T-helper 22 cell (primary cell): ENCODE data around the gene SRGAP3.

ENCODE experiments used
- DNase-seq: peaks from one replicate; pipeline ENCODE4 v3.0.0-alpha.2; 2020; ENCODE audit warnings: low read depth

Gene SRGAP3

GRCh38 chr3:9080163-9080562 is 169.3 kb downstream of the SRGAP3 start:
- no peak for DNase-seq

DNA sequence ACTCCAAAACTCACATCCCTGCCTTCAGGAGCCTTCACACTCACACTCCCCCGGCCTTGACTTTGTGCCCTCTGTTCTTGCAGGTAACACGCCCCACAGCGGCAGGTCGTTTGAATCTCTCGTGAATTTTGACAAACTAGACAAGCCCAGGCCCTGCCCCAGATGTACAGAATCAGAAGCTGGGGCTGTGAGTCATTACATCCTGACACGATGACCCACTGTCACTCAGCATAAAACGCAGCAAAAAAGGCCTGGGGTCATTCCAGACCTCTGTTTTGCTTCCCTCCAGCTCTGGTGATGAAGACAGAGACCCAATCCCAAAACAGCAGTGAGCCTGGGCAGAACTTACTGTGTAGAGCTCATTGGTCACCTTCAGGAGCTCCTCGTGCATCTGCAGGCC is 169.8 kb downstream of the SRGAP3 start:
- DNase-seq, result no peak

GRCh38 chr3:9078561-9079240 is 170.7 kb downstream of the SRGAP3 start:
- DNase-seq, result no peak

DNA sequence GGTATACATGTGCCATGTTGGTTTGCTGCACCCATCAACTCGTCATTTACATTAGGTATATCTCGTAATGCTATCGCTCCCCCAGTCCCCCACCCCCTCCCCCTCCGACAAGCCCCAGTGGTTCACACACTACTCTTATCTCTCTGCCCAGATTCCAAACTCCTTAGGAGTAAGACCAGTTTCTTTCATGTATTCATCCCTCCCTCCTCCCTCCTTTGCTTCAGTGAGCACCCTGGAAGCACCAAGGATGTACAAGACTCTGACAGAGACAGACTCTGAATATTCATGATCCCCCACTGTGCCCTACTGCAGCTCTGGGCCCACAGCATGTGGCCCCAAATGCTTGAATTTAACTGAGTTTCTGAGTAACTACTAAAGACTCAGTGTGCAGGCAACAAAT is 172.4 kb downstream of the SRGAP3 start:
- no peak for DNase-seq

DNA sequence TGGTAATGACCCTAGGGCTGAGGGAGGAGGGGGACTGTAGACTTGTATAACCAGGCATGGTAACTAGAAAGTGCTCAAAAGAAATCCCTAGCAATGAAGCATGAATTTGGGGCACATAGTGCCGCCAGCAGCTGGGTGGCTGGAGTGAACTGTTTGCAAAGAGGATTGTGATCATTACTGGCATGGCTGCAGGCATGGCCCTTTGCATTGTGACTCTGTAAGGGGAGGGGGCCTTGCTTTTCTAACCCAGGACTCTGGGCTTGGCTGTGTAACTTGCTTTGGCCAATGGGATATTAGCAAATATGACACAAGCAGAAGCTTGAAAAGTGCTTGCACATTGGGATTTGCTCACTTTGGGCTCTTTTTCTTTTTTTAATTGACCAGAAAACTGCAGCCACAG is 173.7 kb downstream of the SRGAP3 start:
- DNase-seq, result no peak

DNA sequence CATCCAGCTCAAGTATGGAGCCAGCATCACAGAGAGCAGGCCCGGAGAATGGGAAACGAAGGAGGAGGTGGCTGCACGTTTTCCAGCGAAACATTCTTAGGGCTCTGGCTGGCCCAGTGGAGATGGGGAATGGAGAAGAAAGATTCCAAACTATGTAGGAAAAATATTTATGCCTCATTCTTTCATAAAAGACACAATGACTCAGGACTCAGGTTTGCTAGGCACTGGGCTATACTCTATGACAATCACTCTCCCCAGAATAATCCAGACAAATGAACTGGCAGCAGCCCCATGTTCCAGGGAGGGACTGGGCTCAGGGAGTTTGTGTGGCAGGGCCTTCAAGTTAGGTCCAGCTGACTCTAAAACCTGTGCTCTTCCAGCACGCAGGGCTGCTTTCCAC is 175.4 kb downstream of the SRGAP3 start:
- no peak for DNase-seq

- no peak for DNase-seq
Measured at GRCh38 chr3:9072667-9073009, 176.8 kb downstream of the SRGAP3 start.

GRCh38 chr3:9071936-9072666 is 177.3 kb downstream of the SRGAP3 start:
- no peak for DNase-seq

GRCh38 chr3:9070961-9071360 is 178.5 kb downstream of the SRGAP3 start:
- DNase-seq, result no peak

DNA sequence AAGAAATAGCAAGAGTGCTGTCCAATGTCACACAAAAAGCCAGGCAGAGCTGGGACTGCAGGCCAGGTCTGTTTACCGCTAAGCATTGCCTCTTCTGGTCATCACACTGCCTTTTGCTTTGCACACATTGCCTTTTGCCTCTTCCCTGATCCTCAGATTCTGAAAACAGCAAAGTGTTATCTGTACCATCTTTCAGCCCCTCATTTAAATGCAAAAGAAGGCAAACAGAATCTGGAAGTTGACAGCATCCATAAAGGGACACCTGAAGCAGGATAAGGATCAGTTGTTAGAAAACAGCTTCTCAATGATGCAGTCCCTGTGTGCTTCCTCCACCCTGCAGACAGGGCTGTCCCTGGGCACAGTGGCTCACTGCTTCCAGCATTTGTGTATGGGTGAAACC is 179.5 kb downstream of the SRGAP3 start:
- DNase-seq, result no peak

DNA sequence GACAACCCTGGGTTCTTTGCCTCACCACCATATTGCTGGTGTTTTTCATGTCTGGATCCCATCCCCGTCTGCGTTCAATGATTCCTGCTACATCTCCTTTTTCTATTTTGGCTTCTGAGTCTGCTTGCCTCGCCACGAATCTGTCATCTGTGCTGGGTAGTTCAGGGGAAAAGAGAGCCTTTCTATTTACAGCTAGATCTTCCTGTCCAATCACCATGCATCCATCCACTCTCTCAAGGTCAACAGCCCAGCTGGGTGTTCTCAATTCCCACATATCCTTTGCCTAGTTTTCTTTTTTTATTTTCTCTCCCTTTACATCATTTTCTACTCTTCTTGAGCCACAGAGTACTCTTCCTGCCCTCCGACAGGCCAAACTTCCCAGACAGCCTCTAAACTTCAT is 181.4 kb downstream of the SRGAP3 start:
- no peak for DNase-seq

GRCh38 chr3:9067352-9067975 is 182.0 kb downstream of the SRGAP3 start:
- DNase-seq, result no peak

DNA sequence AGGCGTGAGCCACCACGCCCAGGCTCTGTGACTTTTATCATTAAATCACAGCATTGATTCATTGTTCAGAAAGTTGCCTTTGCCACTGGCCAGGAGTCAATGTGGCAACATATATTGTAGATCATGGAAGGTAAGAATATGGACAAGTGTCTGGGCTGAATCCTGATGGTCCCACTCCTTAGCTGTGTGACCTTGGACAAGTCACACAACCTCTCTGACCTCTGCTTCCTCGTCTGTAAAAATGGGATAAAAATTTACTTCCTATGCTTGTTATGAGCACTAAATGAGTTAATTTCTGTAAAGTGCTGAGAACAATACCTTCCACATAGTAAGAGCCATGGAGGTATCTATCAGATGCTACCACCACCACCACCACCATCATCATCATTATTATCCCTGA is 182.7 kb downstream of the SRGAP3 start:
- no peak for DNase-seq

GRCh38 chr3:9066141-9066540 is 183.3 kb downstream of the SRGAP3 start:
- DNase-seq, result no peak

DNA sequence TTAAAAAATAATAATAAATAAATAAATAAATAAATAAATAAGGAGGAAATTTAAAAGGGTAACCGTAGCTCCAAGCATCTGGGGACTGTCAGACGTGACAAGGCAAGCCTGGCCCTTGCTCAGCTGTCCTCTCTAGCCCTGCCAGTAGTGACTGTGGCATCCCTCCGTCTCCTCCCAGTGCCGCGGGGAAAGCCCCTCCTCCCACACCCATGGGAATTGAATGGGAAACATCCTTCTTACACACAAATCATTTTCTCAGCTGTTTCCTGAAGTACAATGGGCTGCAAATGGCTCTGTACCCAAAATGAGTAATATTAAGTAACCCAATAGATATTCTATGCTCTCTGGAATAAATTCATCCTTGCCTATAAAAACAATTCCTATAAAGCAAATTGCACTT is 184.6 kb downstream of the SRGAP3 start:
- DNase-seq, result no peak

- DNase-seq, result no peak
Measured at GRCh38 chr3:9064251-9064650, 185.2 kb downstream of the SRGAP3 start.

DNA sequence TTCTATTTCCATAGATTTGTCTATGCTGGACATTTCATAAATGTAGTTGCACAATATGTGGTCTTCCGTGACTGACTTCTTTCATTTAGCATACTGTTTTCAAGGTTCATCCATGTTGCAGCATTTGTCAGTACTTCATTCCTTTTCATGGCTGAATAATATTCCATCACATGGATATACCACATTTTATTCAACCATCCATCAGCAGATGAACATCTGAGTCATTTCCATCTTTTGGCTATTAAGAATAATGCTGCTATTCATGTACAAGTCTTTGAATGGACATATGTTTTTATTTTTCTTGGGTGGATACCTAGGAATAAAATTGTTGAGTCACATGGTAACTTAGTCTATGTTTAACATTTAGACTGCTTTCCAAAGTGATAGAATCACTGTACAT is 186.9 kb downstream of the SRGAP3 start:
- no peak for DNase-seq

- DNase-seq, result no peak
Measured at GRCh38 chr3:9061634-9062033, 187.8 kb downstream of the SRGAP3 start.

DNA sequence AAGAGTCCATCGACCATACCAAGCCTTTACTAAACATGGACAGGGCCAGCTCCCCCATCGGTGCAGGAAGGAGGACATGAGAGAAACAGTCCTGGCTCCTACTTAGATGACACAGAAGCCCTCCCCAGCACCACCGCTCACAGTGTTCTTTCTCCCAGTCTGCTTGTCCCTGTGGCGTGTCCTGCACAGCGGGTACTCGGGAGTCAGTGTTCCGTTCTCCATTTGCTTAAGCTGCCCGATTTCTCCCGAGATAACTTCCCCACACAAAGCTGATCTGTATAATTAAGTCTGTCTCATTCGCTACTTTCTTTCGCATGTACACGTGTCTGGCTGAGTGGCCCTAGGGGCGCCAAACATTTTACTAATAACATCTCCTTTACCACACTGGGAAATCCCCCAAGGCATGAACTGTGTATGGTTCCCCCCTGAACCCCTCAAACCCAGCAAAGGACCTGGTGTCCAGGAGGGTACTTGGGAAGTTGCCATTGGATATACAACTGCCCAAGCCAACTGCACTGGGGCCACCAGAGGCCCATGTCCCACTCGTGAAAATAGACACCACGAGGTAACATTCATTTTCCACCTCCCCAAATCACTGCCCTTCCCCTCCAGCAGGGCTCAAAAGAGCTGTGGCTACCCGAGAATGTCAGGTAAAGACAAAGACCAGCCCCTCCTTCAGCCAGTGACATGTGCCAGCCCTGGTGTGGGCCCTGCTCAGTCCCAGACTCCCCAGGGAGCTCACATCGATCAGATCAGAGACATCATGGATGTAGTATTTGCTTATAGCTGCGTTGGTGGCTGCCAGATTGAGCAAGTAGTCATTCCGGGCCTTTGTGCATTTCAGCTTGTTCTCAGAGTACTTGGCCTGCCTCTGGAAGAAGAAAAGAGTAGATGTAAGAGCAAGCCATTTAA is 189.7 kb downstream of the SRGAP3 start:
- DNase-seq, result no peak

GRCh38 chr3:9056581-9056980 is 192.9 kb downstream of the SRGAP3 start:
- DNase-seq, result no peak

DNA sequence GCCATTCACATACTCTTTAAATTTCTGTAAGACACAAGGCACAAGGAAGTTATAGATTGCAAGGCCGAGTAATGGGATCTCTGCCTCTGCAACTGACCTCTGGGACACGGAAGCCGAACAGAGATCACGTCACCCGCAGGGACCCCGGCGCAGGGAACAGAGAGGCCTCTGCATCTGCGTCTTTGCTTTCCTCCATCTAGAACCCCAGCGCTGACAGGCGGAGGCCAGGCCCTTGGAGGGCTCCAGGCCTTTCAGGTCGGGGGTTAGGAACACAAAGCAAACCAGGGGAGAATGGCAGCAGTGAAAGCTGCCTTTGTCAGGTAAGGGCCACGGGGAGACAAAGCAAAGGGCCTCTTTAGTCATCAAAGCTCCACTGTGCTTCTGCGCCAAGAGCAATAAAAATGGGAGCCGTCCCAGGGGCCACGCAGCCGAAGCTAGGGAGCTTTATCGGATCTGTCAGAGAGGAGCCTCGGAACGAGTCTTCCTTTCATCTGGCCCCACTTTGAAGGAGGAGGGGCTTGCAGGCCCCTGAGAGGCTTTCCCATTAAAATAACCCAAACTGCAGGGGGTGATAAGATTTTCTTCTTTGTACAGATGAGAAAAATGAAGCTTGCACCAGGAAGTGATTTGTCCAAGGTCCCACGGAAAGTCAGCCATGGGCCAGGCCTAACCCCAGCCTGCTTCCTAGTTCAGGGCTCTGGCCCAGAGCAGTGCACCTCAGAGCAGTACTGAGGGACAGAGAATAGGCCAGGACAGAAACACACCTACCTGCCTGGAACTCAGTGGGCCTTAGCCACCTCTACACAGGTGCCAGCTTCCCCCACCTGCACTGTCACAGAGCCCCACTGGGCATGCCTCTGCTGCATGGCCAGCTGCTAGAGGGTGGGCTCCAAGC is 201.7 kb downstream of the SRGAP3 start:
- DNase-seq, result no peak
